Measurements from ENCODE around the gene SAPCD2.

Gene SAPCD2

GRCh38 chr9:137029058-137029936 is 41.1 kb downstream of the SAPCD2 start:
- H3F3A ChIP-seq (ENCODE audit: insufficient read depth, low read length): peaks cover 5% of the 10 kb centered on the region; the same call in 1 of the 2 replicates
- no peaks in the 10 kb centered on the region for H3K9me2 ChIP-seq (replicated peaks; ENCODE audit: insufficient read depth, low read length)
- H3K4me1 ChIP-seq (ENCODE audit: low read length): peaks cover 12% of the 10 kb centered on the region
- H3K36me3 ChIP-seq (replicated peaks; ENCODE audit: insufficient read depth, low read length): no peaks in the 10 kb centered on the region
- H2AFZ ChIP-seq (ENCODE audit: low read length): no peak overlapping the region
- no peak overlapping the region for H3K27ac ChIP-seq (ENCODE audit: low read length)
- no peaks in the 10 kb centered on the region for H3K79me2 ChIP-seq (ENCODE audit: low read length)
- peaks cover 70% of the 10 kb centered on the region for H3K27me3 ChIP-seq (replicated peaks; ENCODE audit: insufficient read depth, low read length)
- DNase-seq: peak; percentile 63
- no peaks in the 10 kb centered on the region for H3K9me3 ChIP-seq (replicated peaks; ENCODE audit: insufficient read depth, low read length)
- H3K9ac ChIP-seq (ENCODE audit: low read length): no peak overlapping the region
- TF ChIP-seq CTCF (IDR thresholded peaks at IDR 0.05; ENCODE audit: low read length) (peak; percentile 85), EZH2phosphoT487 (IDR thresholded peaks at IDR 0.05; ENCODE audit: low read length) (no peak), EZH2 (optimal IDR thresholded peaks at IDR 0.05; ENCODE audit: low read depth, low read length) (no peak)
- 0 out of 2 replicates have a peak overlapping the region, but pooled peaks have one; percentile 65 for H3K4me3 ChIP-seq (ENCODE audit: low read length)
- H3K4me2 ChIP-seq (ENCODE audit: low read depth, low read length): peak overlapping the region; percentile 99
- H4K20me1 ChIP-seq (ENCODE audit: insufficient read depth, low read length): no peaks in the 10 kb centered on the region

GRCh38 chr9:137028263-137029057 is 41.9 kb downstream of the SAPCD2 start:
- H3K4me1 ChIP-seq (ENCODE audit: low read length): peaks cover 12% of the 10 kb centered on the region
- H3K4me3 ChIP-seq (ENCODE audit: low read length): peak overlapping the region; percentile 65
- H3K79me2 ChIP-seq (ENCODE audit: low read length): no peaks in the 10 kb centered on the region
- H3K9ac ChIP-seq (ENCODE audit: low read length): no peak overlapping the region
- H3K9me3 ChIP-seq (replicated peaks; ENCODE audit: insufficient read depth, low read length): no peaks in the 10 kb centered on the region
- H3F3A ChIP-seq (ENCODE audit: insufficient read depth, low read length): peaks cover 5% of the 10 kb centered on the region; the same call in 1 of the 2 replicates
- no peaks in the 10 kb centered on the region for H3K9me2 ChIP-seq (replicated peaks; ENCODE audit: insufficient read depth, low read length)
- H4K20me1 ChIP-seq (ENCODE audit: insufficient read depth, low read length): no peaks in the 10 kb centered on the region
- H2AFZ ChIP-seq (ENCODE audit: low read length): peak overlapping the region; percentile 90
- H3K27me3 ChIP-seq (replicated peaks; ENCODE audit: insufficient read depth, low read length): peaks cover 64% of the 10 kb centered on the region
- TF ChIP-seq EZH2 (optimal IDR thresholded peaks at IDR 0.05; ENCODE audit: low read depth, low read length) (no peak), CTCF (IDR thresholded peaks at IDR 0.05; ENCODE audit: low read length) (peak; percentile 54)
- H3K36me3 ChIP-seq (replicated peaks; ENCODE audit: insufficient read depth, low read length): no peaks in the 10 kb centered on the region
- H3K27ac ChIP-seq (ENCODE audit: low read length): no peak overlapping the region
- peak overlapping the region; percentile 99 for H3K4me2 ChIP-seq (ENCODE audit: low read depth, low read length)
- peak; percentile 70 for DNase-seq

GRCh38 chr9:137027369-137028262 is 42.7 kb downstream of the SAPCD2 start, which contains the start of gene ABCA2:
Gene ABCA2 (minus strand): TSS chr9:137028237. CDS start chr9:137028140, 97 bp downstream.
- Histone ChIP-seq H3K27me3 (replicated peaks; ENCODE audit: insufficient read depth, low read length) (peaks cover 57% of the 10 kb centered on the region), H3K4me2 (ENCODE audit: low read depth, low read length) (peak within 1 kb of the TSS; percentile 99), H2AFZ (ENCODE audit: low read length) (peak within 1 kb of the TSS; percentile 90), H3K4me1 (ENCODE audit: low read length) (peaks cover 12% of the 10 kb centered on the region), H3K9me3 (replicated peaks; ENCODE audit: insufficient read depth, low read length) (no peaks in the 10 kb centered on the region), H4K20me1 (ENCODE audit: insufficient read depth, low read length) (no peaks in the 10 kb centered on the region), H3K9ac (ENCODE audit: low read length) (no peak within 1 kb of the TSS), H3K79me2 (ENCODE audit: low read length) (no peaks in the 10 kb centered on the region), H3K9me2 (replicated peaks; ENCODE audit: insufficient read depth, low read length) (no peaks in the 10 kb centered on the region), H3K27ac (ENCODE audit: low read length) (no peak within 1 kb of the TSS), H3K4me3 (ENCODE audit: low read length) (peak within 1 kb of the TSS; percentile 65), H3K36me3 (replicated peaks; ENCODE audit: insufficient read depth, low read length) (no peaks in the 10 kb centered on the region), H3F3A (ENCODE audit: insufficient read depth, low read length) (peaks cover 5% of the 10 kb centered on the region; the same call in 1 of the 2 replicates)
- TF ChIP-seq CTCF (IDR thresholded peaks at IDR 0.05; ENCODE audit: low read length): no peak
- TF ChIP-seq EZH2phosphoT487 (IDR thresholded peaks at IDR 0.05; ENCODE audit: low read length): no peak
- no peak for TF ChIP-seq EZH2 (optimal IDR thresholded peaks at IDR 0.05; ENCODE audit: low read depth, low read length)
- no peak for DNase-seq

All from MM.1S (cell line).